PC-9 (cell line): ENCODE results near the gene UGT2B10. TPM values are rescaled to one million over a fixed set of nuclear protein-coding genes. Genes with fewer than 3 reads are reported as not detected.

ENCODE experiments used
- BruUV-seq: library from RNA; stranded (reverse); fragments of 400-500 nt; replicated peaks from 2 replicates; lab custom pipeline; 2021; lab: Mats Ljungman, UMichigan
- CTCF ChIA-PET: fragments of 300-600 bp; sonication (Branson Sonifier 250); formaldehyde crosslinking; loops from one replicate; lab custom pipeline; 2022; ENCODE audit warnings: antibody characterized with exemption; lab: Charles Lee
- POLR2A ChIA-PET: fragments of 300-600 bp; sonication (Branson Sonifier 250); formaldehyde crosslinking; loops from one replicate; lab custom pipeline; 2022; ENCODE audit warnings: antibody characterized with exemption; ENCODE audit not compliant: unreplicated experiment; lab: Charles Lee
- DNase-seq, 2 experiments: peaks; one replicate each; pipeline versions ENCODE4 v3.0.0 to v3.0.0-alpha.2; 2015 to 2022; ENCODE audit warnings: mixed read lengths in 1 of 2
- H2AFZ ChIP-seq: fragments of 200-600 bp; sonication (generic); 2 replicates; pipeline ENCODE4 v1.8.1; 2017; ENCODE audit warnings: antibody characterized with exemption
- H3F3A ChIP-seq: fragments of 200-600 bp; sonication (generic); 2 replicates; pipeline ENCODE4 v1.8.1; 2017; ENCODE audit warnings: antibody characterized with exemption, mild to moderate bottlenecking, low read depth; ENCODE audit not compliant: insufficient read depth
- H3K27ac ChIP-seq: fragments of 200-600 bp; sonication (generic); 2 replicates; pipeline ENCODE4 v1.6.1; 2016; ENCODE audit warnings: mixed run types
- H3K27me3 ChIP-seq: fragments of 200-600 bp; sonication (generic); 2 replicates; pipeline ENCODE4 v1.6.1; 2016; ENCODE audit warnings: low read depth, mixed run types; ENCODE audit not compliant: insufficient read depth
- H3K36me3 ChIP-seq: fragments of 200-600 bp; sonication (generic); 2 replicates; pipeline ENCODE4 v1.6.1; 2016; ENCODE audit warnings: low read depth, mixed run types
- H3K4me1 ChIP-seq: fragments of 200-600 bp; sonication (generic); replicated peaks from 2 replicates; pipeline ENCODE4 v1.6.1; 2016; ENCODE audit warnings: mixed run types; ENCODE audit not compliant: insufficient read depth
- H3K4me2 ChIP-seq: fragments of 200-600 bp; sonication (generic); 2 replicates; pipeline ENCODE4 v1.6.1; 2017; ENCODE audit warnings: mixed run types
- H3K4me3 ChIP-seq: fragments of 200-600 bp; sonication (generic); 2 replicates; pipeline ENCODE4 v1.6.1; 2016; ENCODE audit warnings: mixed run types
- H3K79me2 ChIP-seq: fragments of 200-600 bp; sonication (generic); 2 replicates; pipeline ENCODE4 v1.6.1; 2017; ENCODE audit warnings: low read depth, mixed run types
- H3K9me2 ChIP-seq: fragments of 200-600 bp; sonication (generic); 2 replicates; pipeline ENCODE4 v1.8.1; 2017; ENCODE audit warnings: mild to moderate bottlenecking; ENCODE audit not compliant: insufficient read depth
- H3K9me3 ChIP-seq: fragments of 200-600 bp; sonication (generic); 2 replicates; pipeline ENCODE4 v1.8.1; 2016; ENCODE audit warnings: low read depth; ENCODE audit not compliant: insufficient read depth
- H4K20me1 ChIP-seq: fragments of 200-600 bp; sonication (generic); 2 replicates; pipeline ENCODE4 v1.8.1; 2017; ENCODE audit not compliant: insufficient read depth
- EZH2 ChIP-seq: fragments of 200-600 bp; sonication (generic); IDR thresholded peaks from 2 replicates; pipeline ENCODE4 v1.8.0; 2017; ENCODE audit warnings: antibody characterized with exemption, low read depth
- intact Hi-C: fragments of 100-400 bp; cut with micrococcal nuclease; formaldehyde crosslinking; loops from one replicate; pipeline ENCODE4 v1.10.0; 2022; ENCODE audit not compliant: unreplicated experiment
- total RNA-seq: library from RNA; stranded (reverse); gene quantifications from 2 replicates; pipeline ENCODE4 v1.2.3, GENCODE V29; 2021
- TF ChIP-seq, protein P1 (sequence below): fragments of 200-600 bp; sonication (generic); conservative IDR thresholded peaks from 2 replicates; pipeline ENCODE4 v1.6.1; 2017; ENCODE audit warnings: mixed run types, antibody characterized with exemption, mild to moderate bottlenecking, moderate library complexity

UGT2B10 gene
- total RNA-seq, 1 experiment from 2014 or later, result not detected

DNA sequence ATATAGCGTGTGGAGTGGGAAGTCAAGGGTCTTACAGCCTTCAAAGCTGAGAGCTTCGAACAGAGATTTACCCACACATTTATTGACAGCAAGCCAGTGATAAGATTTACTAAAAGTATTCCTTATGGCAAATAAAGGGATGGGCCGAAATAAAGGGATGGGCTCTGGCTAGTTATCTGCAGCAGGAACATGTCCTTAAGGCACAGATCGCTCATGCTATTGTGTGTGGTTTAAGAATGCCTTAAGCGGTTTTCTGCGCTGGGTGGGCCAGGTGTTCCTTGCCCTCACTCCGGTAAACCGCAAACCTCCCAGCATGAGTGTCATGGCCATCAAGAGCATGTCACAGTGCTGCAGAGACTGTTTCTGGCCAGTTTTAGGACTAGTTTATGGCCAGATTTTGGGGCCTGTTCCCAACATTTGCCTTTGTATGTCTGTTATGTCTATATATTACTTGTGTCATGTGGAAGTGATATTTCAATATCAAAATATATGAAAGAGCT is 53.5 kb downstream of the UGT2B10 start:
- DNase-seq, result no peak
- no peaks in the 10 kb centered on the region for H3K79me2 ChIP-seq
- H3K9me3 ChIP-seq, result no peaks in the 10 kb centered on the region
- H4K20me1 ChIP-seq, result no peaks in the 10 kb centered on the region
- H3K27ac ChIP-seq, result no peak overlapping the region
- TF ChIP-seq, protein P1, sequence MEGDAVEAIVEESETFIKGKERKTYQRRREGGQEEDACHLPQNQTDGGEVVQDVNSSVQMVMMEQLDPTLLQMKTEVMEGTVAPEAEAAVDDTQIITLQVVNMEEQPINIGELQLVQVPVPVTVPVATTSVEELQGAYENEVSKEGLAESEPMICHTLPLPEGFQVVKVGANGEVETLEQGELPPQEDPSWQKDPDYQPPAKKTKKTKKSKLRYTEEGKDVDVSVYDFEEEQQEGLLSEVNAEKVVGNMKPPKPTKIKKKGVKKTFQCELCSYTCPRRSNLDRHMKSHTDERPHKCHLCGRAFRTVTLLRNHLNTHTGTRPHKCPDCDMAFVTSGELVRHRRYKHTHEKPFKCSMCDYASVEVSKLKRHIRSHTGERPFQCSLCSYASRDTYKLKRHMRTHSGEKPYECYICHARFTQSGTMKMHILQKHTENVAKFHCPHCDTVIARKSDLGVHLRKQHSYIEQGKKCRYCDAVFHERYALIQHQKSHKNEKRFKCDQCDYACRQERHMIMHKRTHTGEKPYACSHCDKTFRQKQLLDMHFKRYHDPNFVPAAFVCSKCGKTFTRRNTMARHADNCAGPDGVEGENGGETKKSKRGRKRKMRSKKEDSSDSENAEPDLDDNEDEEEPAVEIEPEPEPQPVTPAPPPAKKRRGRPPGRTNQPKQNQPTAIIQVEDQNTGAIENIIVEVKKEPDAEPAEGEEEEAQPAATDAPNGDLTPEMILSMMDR, result no peak
- no peak for TF ChIP-seq EZH2
- ChIA-PET POLR2A (no interaction called here), CTCF (no interaction called here)
- no peaks in the 10 kb centered on the region for H3K4me1 ChIP-seq
- no peaks in the 10 kb centered on the region for H3K36me3 ChIP-seq
- intact Hi-C loops, result no loop called here
- no peak overlapping the region for H2AFZ ChIP-seq
- no peaks in the 10 kb centered on the region for H3K27me3 ChIP-seq
- no peaks in the 10 kb centered on the region for H3K9me2 ChIP-seq
- H3F3A ChIP-seq, result no peaks in the 10 kb centered on the region
- no peak overlapping the region for H3K4me3 ChIP-seq
- BruUV-seq, result no TSS peak
- H3K4me2 ChIP-seq, result no peak overlapping the region

DNA sequence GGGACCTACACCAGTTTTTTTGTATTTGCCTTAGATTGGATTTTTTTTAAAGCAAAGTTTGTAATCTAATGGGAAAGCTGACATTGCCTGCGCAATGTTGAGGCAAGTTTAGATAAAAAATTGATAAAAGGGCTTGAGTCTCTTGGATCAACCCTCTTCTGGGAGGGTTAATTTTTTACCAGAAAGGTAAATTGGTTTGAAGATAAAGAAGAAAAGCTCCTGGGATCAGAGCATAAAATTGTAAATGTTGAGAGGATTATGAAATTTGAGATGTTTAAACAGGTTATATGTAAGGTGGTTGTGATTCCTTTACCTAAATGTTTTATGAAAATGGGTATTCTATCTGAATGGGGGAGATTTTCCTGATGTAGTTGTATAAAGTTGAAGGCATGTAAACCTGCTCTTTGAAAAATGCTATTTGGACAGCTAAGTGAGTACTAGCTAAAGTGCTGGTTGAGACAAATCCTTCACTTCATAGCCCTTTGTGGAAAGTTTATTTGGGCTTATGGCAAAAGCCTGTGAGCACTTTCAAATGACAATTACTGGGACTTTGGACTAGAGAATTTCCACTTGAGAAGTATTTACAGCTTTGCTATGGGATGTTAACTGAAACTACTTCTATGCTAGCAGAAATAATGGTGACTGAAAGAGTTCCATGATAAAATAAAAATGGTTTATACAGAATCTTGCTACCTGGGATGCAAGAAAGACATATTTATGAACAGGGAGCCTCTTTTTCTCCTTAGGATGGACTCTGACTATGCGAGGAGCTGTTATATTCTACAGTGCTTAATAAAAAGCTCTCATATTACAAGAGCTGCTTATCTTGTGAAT is 56.2 kb downstream of the UGT2B10 start:
- Histone ChIP-seq H3K9me2 (no peaks in the 10 kb centered on the region), H3K27ac (no peak overlapping the region), H2AFZ (no peak overlapping the region), H3F3A (no peaks in the 10 kb centered on the region), H3K27me3 (no peaks in the 10 kb centered on the region), H3K4me2 (no peak overlapping the region), H3K79me2 (no peaks in the 10 kb centered on the region), H3K36me3 (no peaks in the 10 kb centered on the region), H3K4me1 (no peaks in the 10 kb centered on the region), H3K9me3 (no peaks in the 10 kb centered on the region), H3K4me3 (no peak overlapping the region), H4K20me1 (no peaks in the 10 kb centered on the region)
- intact Hi-C loops, result no loop called here
- POLR2A ChIA-PET, result interaction anchor here (0.7 kb wide), 1 partner anchor 9 kb away, joined by 5 read pairs; no protein-coding TSS in a partner anchor
- CTCF ChIA-PET, result interaction anchor here (0.6 kb wide), 1 partner anchor 179 kb away, joined by 3 read pairs; no protein-coding TSS in a partner anchor
- TF ChIP-seq, protein P1, result no peak
- TF ChIP-seq EZH2, result no peak
- no TSS peak for BruUV-seq
- no peak for DNase-seq

DNA sequence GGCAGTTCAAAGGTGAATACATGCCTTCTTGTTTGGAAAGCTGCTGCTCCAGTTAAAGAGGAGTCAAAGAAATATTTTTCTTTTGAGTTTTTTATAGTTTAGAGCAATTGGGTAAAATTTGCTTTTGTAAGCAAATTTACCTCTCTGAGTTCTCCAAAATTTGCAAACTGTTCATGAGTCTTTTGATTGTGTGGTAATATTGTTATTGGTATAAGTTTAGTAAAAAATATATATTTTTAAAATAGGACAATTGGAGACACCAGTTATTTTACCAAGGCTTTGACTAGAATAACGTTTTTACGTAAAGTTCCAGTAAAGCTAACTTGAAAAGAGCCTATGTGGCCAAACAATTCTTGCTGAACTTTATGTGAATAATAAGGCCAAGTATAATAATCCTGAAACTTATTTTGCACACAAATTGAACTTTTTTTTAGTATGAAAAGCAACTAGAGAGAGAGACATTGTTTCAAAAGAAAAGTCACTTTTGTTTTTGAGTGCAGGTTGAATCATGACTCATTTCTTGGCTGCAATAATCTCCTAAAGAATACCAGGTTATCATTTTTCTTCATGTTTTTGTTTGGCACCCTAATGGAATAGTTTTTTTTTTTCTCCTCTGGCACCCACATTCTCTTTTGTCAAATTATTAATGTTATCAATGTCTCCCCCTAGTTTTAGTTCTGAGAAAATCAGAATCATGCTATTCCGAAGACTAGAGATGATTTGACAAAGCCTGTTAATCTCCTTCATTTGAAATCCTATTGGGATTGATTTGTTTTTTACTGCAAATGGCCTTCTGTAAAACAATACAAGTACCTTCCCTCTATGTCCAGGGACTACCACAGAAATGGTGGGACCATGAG is 57.1 kb downstream of the UGT2B10 start:
- Histone ChIP-seq H3K4me1 (no peaks in the 10 kb centered on the region), H3F3A (no peaks in the 10 kb centered on the region), H2AFZ (no peak overlapping the region), H3K79me2 (no peaks in the 10 kb centered on the region), H3K36me3 (no peaks in the 10 kb centered on the region), H3K27me3 (no peaks in the 10 kb centered on the region), H3K9me2 (no peaks in the 10 kb centered on the region), H4K20me1 (no peaks in the 10 kb centered on the region), H3K4me2 (no peak overlapping the region), H3K27ac (no peak overlapping the region), H3K9me3 (no peaks in the 10 kb centered on the region), H3K4me3 (no peak overlapping the region)
- DNase-seq, result no peak
- POLR2A ChIA-PET, result interaction anchor here (0.7 kb wide), 1 partner anchor 9 kb away, joined by 5 read pairs; no protein-coding TSS in a partner anchor
- intact Hi-C loops, result no loop called here
- BruUV-seq, result no TSS peak
- TF ChIP-seq, protein P1, result no peak
- TF ChIP-seq EZH2, result no peak
- CTCF ChIA-PET, result no interaction called here
